Activated CD8-positive, alpha-beta memory T cell treated with anti-CD3 and anti-CD28 coated beads for 4 hours (primary cell): Measurements from ENCODE around the gene THSD7B.
"Not testable (repeated sequence)": the region's sequence is repeated elsewhere in the genome, so short reads cannot be mapped to it uniquely, and the experiment has no call there.

Experiments used
- DNase-seq, 2 donors: peaks; one replicate each; pipeline ENCODE4 v3.0.0-alpha.2; 2020; ENCODE audit warnings: low read depth in 2 of 2

The THSD7B gene

GRCh38 chr2:137677466-137677865, 912.1 kb downstream of the THSD7B start:
- no peak for DNase-seq

GRCh38 chr2:137689549-137689948, 924.2 kb downstream of the THSD7B start:
- no peak for DNase-seq

GRCh38 chr2:137693534-137693933, 928.2 kb downstream of the THSD7B start:
- DNase-seq, result no peak

GRCh38 chr2:137696916-137697315, 931.6 kb downstream of the THSD7B start:
- DNase-seq, result no peak

- DNase-seq, result not testable (repeated sequence)
Observed at GRCh38 chr2:137700250-137700649, 934.9 kb downstream of the THSD7B start.

GRCh38 chr2:137700681-137701080, 935.3 kb downstream of the THSD7B start:
- DNase-seq, result no peak

GRCh38 chr2:137705296-137705695, 940.0 kb downstream of the THSD7B start:
- DNase-seq, result no peak

GRCh38 chr2:137706786-137707613, 941.7 kb downstream of the THSD7B start:
- no peak for DNase-seq

- DNase-seq, result no peak
Observed at GRCh38 chr2:137708311-137708710, 943.0 kb downstream of the THSD7B start.

GRCh38 chr2:137715731-137716191, 950.4 kb downstream of the THSD7B start:
- DNase-seq, result no peak

GRCh38 chr2:137718786-137719185, 953.4 kb downstream of the THSD7B start:
- DNase-seq, result no peak

- no peak for DNase-seq
Observed at GRCh38 chr2:137721733-137722132, 956.4 kb downstream of the THSD7B start.

GRCh38 chr2:137724912-137725311, 959.6 kb downstream of the THSD7B start:
- no peak for DNase-seq
